ENCODE measurements around the gene STK25. TPM values are rescaled to one million over a fixed set of nuclear protein-coding genes. Genes with fewer than 3 reads are reported as not detected.

Gene STK25
- total RNA-seq, 1 donor from 2014 or later: 158 TPM

- Mint-ChIP-seq H3K4me3 (ENCODE audit: unreplicated experiment) (no peak overlapping the region), H3K4me1 (ENCODE audit: low read depth) (peaks cover 22% of the 10 kb centered on the region), H3K9me3 (ENCODE audit: low read depth) (no peaks in the 10 kb centered on the region), H3K27ac (ENCODE audit: unreplicated experiment) (no peak overlapping the region), H3K36me3 (ENCODE audit: low read depth) (no peaks in the 10 kb centered on the region), H3K27me3 (ENCODE audit: low read depth) (no peaks in the 10 kb centered on the region)
- TF ChIP-seq CTCF (IDR thresholded peaks at IDR 0.05): no peak
- peak; percentile 83 for DNase-seq (ENCODE audit: low spot score)
Measured at GRCh38 chr2:241547781-241548450, 39.5 kb upstream of the STK25 start.

GRCh38 chr2:241546771-241547498, 38.6 kb upstream of the STK25 start:
- peak; percentile 86 for DNase-seq (ENCODE audit: low spot score)
- Mint-ChIP-seq H3K27me3 (ENCODE audit: low read depth) (no peaks in the 10 kb centered on the region), H3K9me3 (ENCODE audit: low read depth) (no peaks in the 10 kb centered on the region), H3K27ac (ENCODE audit: unreplicated experiment) (no peak overlapping the region), H3K4me1 (ENCODE audit: low read depth) (peaks cover 19% of the 10 kb centered on the region), H3K36me3 (ENCODE audit: low read depth) (no peaks in the 10 kb centered on the region), H3K4me3 (ENCODE audit: unreplicated experiment) (no peak overlapping the region)
- no peak for TF ChIP-seq CTCF (IDR thresholded peaks at IDR 0.05)

- no peaks in the 10 kb centered on the region for H3K9me3 Mint-ChIP-seq (ENCODE audit: low read depth)
- H3K4me3 Mint-ChIP-seq (ENCODE audit: unreplicated experiment): no peak overlapping the region
- H3K4me1 Mint-ChIP-seq (ENCODE audit: low read depth): peaks cover 12% of the 10 kb centered on the region
- H3K36me3 Mint-ChIP-seq (ENCODE audit: low read depth): no peaks in the 10 kb centered on the region
- no peak overlapping the region for H3K27ac Mint-ChIP-seq (ENCODE audit: unreplicated experiment)
- no peak for TF ChIP-seq CTCF (IDR thresholded peaks at IDR 0.05)
- H3K27me3 Mint-ChIP-seq (ENCODE audit: low read depth): no peaks in the 10 kb centered on the region
- DNase-seq (ENCODE audit: low spot score): peak; percentile 25
Measured at GRCh38 chr2:241545523-241546473, 37.4 kb upstream of the STK25 start.

- H3K4me3 Mint-ChIP-seq (ENCODE audit: unreplicated experiment): no peak overlapping the region
- TF ChIP-seq CTCF (IDR thresholded peaks at IDR 0.05): no peak
- H3K27ac Mint-ChIP-seq (ENCODE audit: unreplicated experiment): no peak overlapping the region
- DNase-seq (ENCODE audit: low spot score): peak; percentile 35
- H3K36me3 Mint-ChIP-seq (ENCODE audit: low read depth): no peaks in the 10 kb centered on the region
- H3K4me1 Mint-ChIP-seq (ENCODE audit: low read depth): peaks cover 16% of the 10 kb centered on the region
- H3K9me3 Mint-ChIP-seq (ENCODE audit: low read depth): no peaks in the 10 kb centered on the region
- no peaks in the 10 kb centered on the region for H3K27me3 Mint-ChIP-seq (ENCODE audit: low read depth)
Measured at GRCh38 chr2:241545106-241545505, 36.7 kb upstream of the STK25 start.

GRCh38 chr2:241542278-241542605, 33.9 kb upstream of the STK25 start:
- peak; percentile 88 for DNase-seq (ENCODE audit: low spot score)
- no peak overlapping the region for H3K27ac Mint-ChIP-seq (ENCODE audit: unreplicated experiment)

More at GRCh38 chr2:241542278-241542605, 33.9 kb upstream of the STK25 start:
- H3K9me3 Mint-ChIP-seq (ENCODE audit: low read depth): no peaks in the 10 kb centered on the region
- no peak for TF ChIP-seq CTCF (IDR thresholded peaks at IDR 0.05)
- no peak overlapping the region for H3K4me3 Mint-ChIP-seq (ENCODE audit: unreplicated experiment)
- H3K27me3 Mint-ChIP-seq (ENCODE audit: low read depth): no peaks in the 10 kb centered on the region
- H3K4me1 Mint-ChIP-seq (ENCODE audit: low read depth): peaks cover 13% of the 10 kb centered on the region
- no peaks in the 10 kb centered on the region for H3K36me3 Mint-ChIP-seq (ENCODE audit: low read depth)

All from chondrocyte (in vitro differentiated cells).